Esophagus squamous epithelium (tissue), 4 donors: ENCODE data around the gene CD47.

Source experiments
- POLR2A ChIP-seq, 4 donors: fragments of 450-650 bp; IDR thresholded peaks; one replicate each; pipeline ENCODE4 v1.6.1; 2017; ENCODE audit warnings: antibody characterized with exemption in 4 of 4, mild to moderate bottlenecking in 4 of 4, moderate library complexity in 3 of 4
- TF ChIP-seq, protein P1 (sequence below), 6 experiments: fragments of 450-650 bp in 4 of 6; fragments of 200-600 bp in 2 of 6; sonication (generic) in 2 of 6; IDR thresholded peaks; one replicate each; pipeline ENCODE4 v1.5.1; 2016 to 2019; ENCODE audit warnings: antibody characterized with exemption in 6 of 6, mild to moderate bottlenecking in 4 of 6, moderate library complexity in 4 of 6

DNA sequence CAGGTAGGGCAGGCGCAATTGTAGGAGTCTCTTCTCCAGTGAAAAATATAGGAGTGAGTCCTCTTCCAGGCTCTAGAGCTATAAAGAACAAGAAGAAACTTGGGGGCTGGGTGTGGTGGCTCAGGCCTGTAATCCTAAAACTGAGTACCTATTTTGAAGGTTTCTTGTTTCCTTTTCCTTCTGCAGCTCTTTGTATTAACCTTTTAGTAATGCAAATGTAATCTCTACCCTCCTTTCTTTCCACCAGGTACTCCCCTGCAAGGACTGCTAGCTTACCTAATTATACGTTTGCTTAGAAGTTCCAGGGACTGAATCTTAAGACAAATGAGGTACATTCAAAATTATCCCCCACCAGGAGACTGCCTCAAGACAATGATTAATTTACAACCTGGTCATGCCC lies 75.9 kb downstream of the CD47 start:
- TF ChIP-seq, protein P1, sequence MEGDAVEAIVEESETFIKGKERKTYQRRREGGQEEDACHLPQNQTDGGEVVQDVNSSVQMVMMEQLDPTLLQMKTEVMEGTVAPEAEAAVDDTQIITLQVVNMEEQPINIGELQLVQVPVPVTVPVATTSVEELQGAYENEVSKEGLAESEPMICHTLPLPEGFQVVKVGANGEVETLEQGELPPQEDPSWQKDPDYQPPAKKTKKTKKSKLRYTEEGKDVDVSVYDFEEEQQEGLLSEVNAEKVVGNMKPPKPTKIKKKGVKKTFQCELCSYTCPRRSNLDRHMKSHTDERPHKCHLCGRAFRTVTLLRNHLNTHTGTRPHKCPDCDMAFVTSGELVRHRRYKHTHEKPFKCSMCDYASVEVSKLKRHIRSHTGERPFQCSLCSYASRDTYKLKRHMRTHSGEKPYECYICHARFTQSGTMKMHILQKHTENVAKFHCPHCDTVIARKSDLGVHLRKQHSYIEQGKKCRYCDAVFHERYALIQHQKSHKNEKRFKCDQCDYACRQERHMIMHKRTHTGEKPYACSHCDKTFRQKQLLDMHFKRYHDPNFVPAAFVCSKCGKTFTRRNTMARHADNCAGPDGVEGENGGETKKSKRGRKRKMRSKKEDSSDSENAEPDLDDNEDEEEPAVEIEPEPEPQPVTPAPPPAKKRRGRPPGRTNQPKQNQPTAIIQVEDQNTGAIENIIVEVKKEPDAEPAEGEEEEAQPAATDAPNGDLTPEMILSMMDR (IDR thresholded peaks at IDR 0.05), result no peak
- TF ChIP-seq POLR2A (IDR thresholded peaks at IDR 0.05), result no peak
